ENCODE results near the gene CACUL1.
"Not testable (repeated sequence)": the region's sequence is repeated elsewhere in the genome, so short reads cannot be mapped to it uniquely, and the experiment has no call there.

Gene CACUL1

DNA sequence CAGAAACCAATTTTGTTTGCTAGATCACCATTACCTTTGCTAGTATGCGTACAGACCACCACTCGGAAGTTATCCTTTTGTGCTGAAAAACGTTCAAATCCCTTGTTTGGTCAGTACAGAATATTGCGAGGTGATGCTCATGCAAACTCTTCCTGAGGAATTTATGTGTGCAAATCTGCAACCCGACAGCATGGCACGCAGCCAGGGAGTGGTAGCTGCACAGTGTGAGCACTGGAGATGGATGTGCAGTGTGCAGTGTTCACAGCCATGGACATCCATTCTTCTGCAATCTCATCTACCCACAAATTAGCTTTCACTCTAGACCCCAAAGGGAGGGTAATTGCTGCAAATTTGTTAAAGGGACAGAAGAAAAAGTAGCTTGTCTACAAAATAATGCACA is 72.2 kb downstream of the CACUL1 start:
- no peak for DNase-seq

GRCh38 chr10:118680197-118680596 is 74.6 kb downstream of the CACUL1 start:
- DNase-seq, result no peak

- DNase-seq, result no peak
Observed at GRCh38 chr10:118674226-118674919, 80.4 kb downstream of the CACUL1 start.

DNA sequence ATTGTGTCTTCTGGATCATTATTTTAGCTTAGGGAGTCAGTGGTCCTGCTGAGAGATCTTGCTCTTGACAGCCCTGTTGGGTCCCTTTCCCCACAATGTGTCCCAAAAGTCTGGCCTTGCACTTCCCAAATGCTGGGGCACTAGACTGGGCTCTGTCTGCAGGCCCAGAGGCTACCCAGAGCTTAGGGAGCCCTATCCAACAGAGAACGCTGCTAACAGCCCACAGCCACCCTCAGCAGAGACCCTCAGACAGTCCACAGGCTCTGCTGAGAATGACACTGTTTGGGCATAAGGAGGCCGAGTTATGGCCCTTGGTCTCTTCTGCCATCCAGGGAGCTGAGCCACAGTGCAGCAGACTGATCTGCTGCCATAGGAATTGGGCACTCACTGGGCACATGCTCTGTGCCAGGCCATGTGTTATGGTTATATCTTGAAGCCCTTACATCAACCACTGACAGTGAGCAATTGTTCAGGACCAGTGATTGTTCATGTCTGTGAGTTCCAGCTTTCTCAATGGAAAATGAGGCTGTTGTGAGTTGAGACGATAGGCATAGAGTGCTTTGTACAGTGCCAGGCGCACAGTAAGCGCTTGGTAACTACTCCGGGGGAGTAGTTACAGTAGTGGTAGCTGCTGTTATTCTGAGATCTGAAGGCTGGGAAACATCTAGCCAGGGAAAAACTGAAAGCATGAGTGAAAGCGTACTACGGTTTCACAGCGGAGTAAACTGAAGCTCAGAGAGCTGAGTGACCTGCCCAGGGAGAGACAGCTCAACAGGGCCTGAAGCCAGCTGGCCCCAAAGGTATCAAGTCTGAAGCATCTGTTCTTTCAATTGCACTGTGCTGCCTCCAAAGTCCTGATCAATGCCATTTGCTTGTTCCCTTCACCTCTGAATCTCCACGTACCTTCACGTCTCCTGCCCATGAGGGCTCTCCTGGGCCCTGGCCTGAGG is 81.7 kb downstream of the CACUL1 start:
- DNase-seq, result no peak

- DNase-seq, result no peak
Observed at GRCh38 chr10:118672153-118672552, 82.6 kb downstream of the CACUL1 start.

DNA sequence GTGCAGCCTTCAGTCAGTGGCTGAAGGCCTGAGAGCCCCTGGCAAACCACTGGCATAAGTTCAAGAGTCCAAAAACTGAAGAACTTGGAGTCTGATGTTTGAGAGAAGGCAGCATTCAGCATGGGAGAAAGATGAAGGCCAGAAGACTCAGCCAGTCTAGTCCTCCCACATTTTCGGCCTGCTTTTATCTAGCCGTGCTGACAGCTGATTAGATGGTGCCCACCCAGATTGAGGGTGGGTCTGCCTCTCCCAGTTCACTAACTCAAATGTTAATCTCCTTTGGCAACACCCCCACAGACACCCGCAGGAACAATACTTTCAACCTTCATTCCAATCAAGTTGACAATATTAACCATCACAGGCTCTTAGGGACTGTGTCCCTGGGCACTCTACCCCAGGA is 83.5 kb downstream of the CACUL1 start:
- DNase-seq, result not testable (repeated sequence)

GRCh38 chr10:118670472-118671124 is 84.2 kb downstream of the CACUL1 start:
- DNase-seq, result no peak

DNA sequence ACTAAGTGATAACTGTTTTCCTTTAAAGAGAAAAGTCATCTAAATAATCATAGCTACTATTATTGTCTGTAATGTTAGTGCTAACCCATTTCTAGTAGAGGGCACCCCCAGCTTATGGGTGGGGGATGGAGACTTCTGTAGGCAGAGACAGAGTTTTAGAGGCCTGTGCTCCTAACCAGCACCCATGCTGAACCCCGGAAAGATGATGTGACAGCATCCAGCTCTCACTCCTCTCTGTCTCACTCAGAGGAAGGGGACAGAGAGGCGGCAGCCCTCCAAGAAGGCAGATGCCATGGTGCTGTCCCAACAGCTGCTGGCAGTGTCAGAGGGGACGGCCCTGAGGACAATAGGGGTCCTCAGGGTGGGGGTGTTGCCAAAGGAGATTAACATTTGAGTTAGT is 84.9 kb downstream of the CACUL1 start:
- no peak for DNase-seq

- no peak for DNase-seq
Observed at GRCh38 chr10:118669020-118669791, 85.6 kb downstream of the CACUL1 start.

- no peak for DNase-seq
Observed at GRCh38 chr10:118668228-118668952, 86.4 kb downstream of the CACUL1 start.

DNA sequence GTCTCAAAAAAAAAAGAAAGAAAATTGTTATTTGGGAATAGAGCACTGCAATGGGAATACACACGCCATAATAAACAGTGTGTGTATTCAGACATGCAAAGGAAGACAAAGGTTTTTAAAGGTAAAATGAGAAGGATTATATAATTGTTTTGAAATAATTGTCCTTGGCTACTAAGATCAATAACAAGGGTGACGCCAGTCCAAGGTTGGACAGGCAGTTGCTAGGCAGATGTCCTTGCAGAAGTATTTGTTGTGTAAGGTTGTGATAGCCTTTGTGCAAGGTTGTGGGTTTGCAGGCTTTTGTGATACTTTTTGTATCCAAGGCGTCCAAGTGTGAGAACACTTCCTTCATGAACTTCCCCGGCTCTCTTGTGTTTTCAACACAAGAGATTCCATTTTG is 87.0 kb downstream of the CACUL1 start:
- no peak for DNase-seq

DNA sequence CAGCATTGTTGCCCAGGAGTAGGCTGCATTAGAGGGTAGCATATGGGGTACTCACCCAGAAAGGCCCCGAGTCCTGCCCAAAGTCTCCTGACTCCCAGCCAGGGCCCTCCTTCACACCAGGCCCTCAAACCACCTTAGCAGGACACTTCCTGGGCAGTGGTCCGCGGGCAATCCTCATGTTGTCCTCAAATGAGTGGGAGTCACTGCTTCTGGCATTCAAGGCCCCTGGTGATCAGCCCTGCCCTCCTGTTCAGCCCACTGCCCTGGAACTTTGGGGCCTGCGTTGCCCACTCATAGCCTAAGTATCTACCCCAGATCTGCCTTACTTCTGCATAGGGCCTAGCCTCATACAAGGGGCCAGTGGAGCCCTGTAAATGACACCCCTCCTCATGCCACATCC is 88.4 kb downstream of the CACUL1 start:
- DNase-seq, result no peak

GRCh38 chr10:118664321-118664720 is 90.4 kb downstream of the CACUL1 start:
- no peak for DNase-seq

GRCh38 chr10:118663176-118663575 is 91.6 kb downstream of the CACUL1 start:
- no peak for DNase-seq

DNA sequence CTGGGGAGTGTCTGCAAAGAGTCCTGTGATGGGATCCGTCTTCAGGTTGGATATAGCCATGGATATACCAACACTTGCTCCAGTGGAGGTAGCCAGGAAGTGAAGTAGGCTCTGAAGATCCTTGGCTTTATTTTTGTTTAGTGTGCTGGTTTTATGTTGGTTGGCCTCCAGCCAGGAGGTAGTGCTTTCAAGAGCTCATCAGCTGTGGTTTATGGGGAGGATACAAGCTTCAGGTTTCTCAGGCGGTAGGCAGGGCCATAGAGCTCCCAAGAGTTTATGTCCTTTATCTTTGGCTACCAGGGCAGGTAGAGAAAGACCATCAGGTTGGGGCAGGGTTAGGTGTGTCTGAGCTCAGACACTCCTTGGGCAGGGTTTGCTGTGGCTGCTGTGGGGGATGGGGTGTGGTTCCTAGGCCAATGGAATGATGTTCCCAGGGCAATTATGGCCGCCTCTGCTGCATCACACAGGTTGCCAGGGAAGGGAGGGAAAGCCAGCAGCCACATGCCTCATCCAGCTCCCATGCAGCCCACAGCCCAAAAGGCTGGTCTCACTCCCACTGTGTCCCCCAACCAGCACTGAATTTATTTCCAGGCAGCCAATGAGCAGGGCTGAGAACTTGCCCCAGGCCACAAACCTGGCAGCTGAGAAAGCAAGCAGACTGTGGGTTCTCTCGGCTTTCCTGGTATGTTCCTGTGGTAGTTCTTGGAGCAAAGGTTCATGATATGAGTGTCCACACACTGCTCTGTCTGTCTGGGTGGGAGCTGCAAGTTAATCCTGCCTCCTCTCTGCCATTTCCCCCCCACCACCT is 92.3 kb downstream of the CACUL1 start:
- no peak for DNase-seq

DNA sequence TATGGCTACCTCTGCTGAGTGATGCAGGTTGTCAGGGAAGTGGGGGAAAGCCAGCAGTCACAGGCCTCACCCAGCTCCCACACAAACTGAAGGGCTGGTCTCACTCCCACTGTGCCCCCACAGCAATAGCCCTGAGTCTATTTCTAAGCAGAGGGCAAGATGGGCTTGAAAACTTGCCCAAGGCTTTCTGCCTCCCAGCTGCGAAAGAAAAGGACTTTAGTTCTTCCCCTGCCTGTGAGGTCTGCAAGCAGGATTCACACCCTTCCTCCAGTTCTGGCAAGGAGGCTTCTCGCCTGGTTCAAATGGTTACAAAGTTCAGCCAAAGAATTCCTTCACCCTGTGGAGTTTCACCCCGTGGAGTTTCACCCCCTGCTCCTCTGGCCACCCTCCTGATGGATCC is 96.0 kb downstream of the CACUL1 start:
- DNase-seq, result no peak

GRCh38 chr10:118658168-118658567 is 96.6 kb downstream of the CACUL1 start:
- DNase-seq, result not testable (repeated sequence)

GRCh38 chr10:118645294-118645693 is 109.5 kb downstream of the CACUL1 start:
- DNase-seq, result not testable (repeated sequence)

DNA sequence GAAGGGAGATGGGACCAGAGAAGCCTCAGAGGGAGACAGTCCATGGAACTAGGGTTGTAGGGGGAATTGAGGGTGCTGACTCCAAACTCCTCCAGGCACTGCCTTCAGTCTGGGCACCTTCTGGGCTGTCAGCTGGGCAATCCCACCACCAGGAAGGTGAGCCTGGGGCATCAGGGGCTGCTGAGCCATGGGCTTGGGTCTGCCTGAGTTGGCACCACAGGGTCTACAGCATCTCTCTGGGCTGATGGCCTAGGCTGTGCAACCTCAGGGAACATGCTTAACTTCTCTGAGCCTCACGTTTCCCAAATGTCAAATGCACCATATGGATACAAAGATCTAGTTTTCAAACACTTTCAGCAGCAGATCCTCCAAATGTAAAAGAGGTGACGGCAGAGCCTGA is 112.5 kb downstream of the CACUL1 start:
- DNase-seq, result no peak

GRCh38 chr10:118638680-118639079 is 116.1 kb downstream of the CACUL1 start:
- no peak for DNase-seq
